Measurements from ENCODE around the gene FARP1.

DNA sequence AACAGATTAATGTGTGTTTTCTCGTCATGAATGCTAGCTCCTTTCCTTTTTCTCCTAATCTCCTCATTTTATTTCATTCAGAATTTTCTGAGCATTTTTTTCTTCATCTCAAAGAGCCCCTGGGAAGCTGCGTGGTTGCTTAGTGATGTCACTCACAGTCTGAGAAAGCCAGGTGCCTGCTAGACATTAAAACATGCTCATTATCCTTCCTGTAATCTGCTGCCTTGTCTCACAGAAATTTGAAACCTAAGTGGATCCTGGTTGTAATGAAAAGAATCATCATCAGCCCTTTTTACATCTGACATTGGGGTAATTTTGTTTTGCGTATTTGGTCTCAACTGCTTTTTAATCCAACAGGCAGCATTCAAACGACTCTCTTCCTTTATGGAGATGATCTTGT lies 142.4 kb downstream of the FARP1 start:
- no peak for TF ChIP-seq SSRP1 (CRISPR knock-in tag; IDR thresholded peaks at IDR 0.05)
- TF ChIP-seq, protein P1, sequence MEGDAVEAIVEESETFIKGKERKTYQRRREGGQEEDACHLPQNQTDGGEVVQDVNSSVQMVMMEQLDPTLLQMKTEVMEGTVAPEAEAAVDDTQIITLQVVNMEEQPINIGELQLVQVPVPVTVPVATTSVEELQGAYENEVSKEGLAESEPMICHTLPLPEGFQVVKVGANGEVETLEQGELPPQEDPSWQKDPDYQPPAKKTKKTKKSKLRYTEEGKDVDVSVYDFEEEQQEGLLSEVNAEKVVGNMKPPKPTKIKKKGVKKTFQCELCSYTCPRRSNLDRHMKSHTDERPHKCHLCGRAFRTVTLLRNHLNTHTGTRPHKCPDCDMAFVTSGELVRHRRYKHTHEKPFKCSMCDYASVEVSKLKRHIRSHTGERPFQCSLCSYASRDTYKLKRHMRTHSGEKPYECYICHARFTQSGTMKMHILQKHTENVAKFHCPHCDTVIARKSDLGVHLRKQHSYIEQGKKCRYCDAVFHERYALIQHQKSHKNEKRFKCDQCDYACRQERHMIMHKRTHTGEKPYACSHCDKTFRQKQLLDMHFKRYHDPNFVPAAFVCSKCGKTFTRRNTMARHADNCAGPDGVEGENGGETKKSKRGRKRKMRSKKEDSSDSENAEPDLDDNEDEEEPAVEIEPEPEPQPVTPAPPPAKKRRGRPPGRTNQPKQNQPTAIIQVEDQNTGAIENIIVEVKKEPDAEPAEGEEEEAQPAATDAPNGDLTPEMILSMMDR (CRISPR knock-in tag; IDR thresholded peaks at IDR 0.05): no peak

All from HepG2 (cell line).